ENCODE measurements around the gene MAP4K2. TPM values are rescaled to one million over a fixed set of nuclear protein-coding genes. Genes with fewer than 3 reads are reported as not detected.

Gene MAP4K2
- total RNA-seq, 1 experiment from 2014 or later, result 46.5 TPM

- no peaks in the 10 kb centered on the region for H3K27me3 ChIP-seq (replicated peaks; ENCODE audit: insufficient read depth, low read depth, low read length, poor library complexity)
- no peak for DNase-seq (ENCODE audit: low spot score)
- H3K9me3 ChIP-seq (ENCODE audit: low read depth, low read length, poor library complexity, severe bottlenecking), result no peaks in the 10 kb centered on the region
- ChIA-PET CTCF (no interaction called here), POLR2A (ENCODE audit: low non-redundant PET) (no interaction called here)
- intact Hi-C loops (cut with micrococcal nuclease; ENCODE audit: unreplicated experiment), result no loop called here
- H3K36me3 ChIP-seq (ENCODE audit: insufficient read depth, low read length, poor library complexity, severe bottlenecking), result no peaks in the 10 kb centered on the region
- peaks cover 13% of the 10 kb centered on the region for H3K4me1 ChIP-seq (ENCODE audit: insufficient read depth, low read length, poor library complexity, severe bottlenecking)
- TF ChIP-seq EZH2 (IDR thresholded peaks at IDR 0.05; ENCODE audit: borderline replicate concordance, low read depth, low read length, poor library complexity, severe bottlenecking) (no peak), CTCF (conservative IDR thresholded peaks at IDR 0.05; ENCODE audit: low read depth, low read length) (no peak)
- no peak overlapping the region for H3K4me3 ChIP-seq (ENCODE audit: low read depth, low read length, poor library complexity, severe bottlenecking)
- H3K27ac ChIP-seq (ENCODE audit: low read depth, low read length, poor library complexity, severe bottlenecking), result no peak overlapping the region
- BruUV-seq (replicated peaks), result no TSS peak
These were observed 36.3 kb upstream of the MAP4K2 start for GRCh38 chr11:64839335-64839734.

- no peak for DNase-seq (ENCODE audit: low spot score)
- TF ChIP-seq CTCF (conservative IDR thresholded peaks at IDR 0.05; ENCODE audit: low read depth, low read length), result no peak
- ChIA-PET CTCF (no interaction called here), POLR2A (ENCODE audit: low non-redundant PET) (no interaction called here)
- Histone ChIP-seq H3K4me1 (ENCODE audit: insufficient read depth, low read length, poor library complexity, severe bottlenecking) (peaks cover 10% of the 10 kb centered on the region), H3K27me3 (replicated peaks; ENCODE audit: insufficient read depth, low read depth, low read length, poor library complexity) (no peaks in the 10 kb centered on the region), H3K9me3 (ENCODE audit: low read depth, low read length, poor library complexity, severe bottlenecking) (no peaks in the 10 kb centered on the region), H3K27ac (ENCODE audit: low read depth, low read length, poor library complexity, severe bottlenecking) (no peak overlapping the region), H3K4me3 (ENCODE audit: low read depth, low read length, poor library complexity, severe bottlenecking) (no peak overlapping the region), H3K36me3 (ENCODE audit: insufficient read depth, low read length, poor library complexity, severe bottlenecking) (no peaks in the 10 kb centered on the region)
- BruUV-seq (replicated peaks), result no TSS peak
- intact Hi-C loops (cut with micrococcal nuclease; ENCODE audit: unreplicated experiment), result no loop called here
These were observed 35.8 kb upstream of the MAP4K2 start for GRCh38 chr11:64838600-64839334.

GRCh38 chr11:64837887-64838351 is 34.9 kb upstream of the MAP4K2 start:
- no TSS peak for BruUV-seq (replicated peaks)
- DNase-seq (ENCODE audit: low spot score), result no peak
- Histone ChIP-seq H3K9me3 (ENCODE audit: low read depth, low read length, poor library complexity, severe bottlenecking) (no peaks in the 10 kb centered on the region), H3K36me3 (ENCODE audit: insufficient read depth, low read length, poor library complexity, severe bottlenecking) (no peaks in the 10 kb centered on the region), H3K4me1 (ENCODE audit: insufficient read depth, low read length, poor library complexity, severe bottlenecking) (peaks cover 2% of the 10 kb centered on the region), H3K27me3 (replicated peaks; ENCODE audit: insufficient read depth, low read depth, low read length, poor library complexity) (no peaks in the 10 kb centered on the region), H3K27ac (ENCODE audit: low read depth, low read length, poor library complexity, severe bottlenecking) (no peak overlapping the region), H3K4me3 (ENCODE audit: low read depth, low read length, poor library complexity, severe bottlenecking) (no peak overlapping the region)
- TF ChIP-seq EZH2 (IDR thresholded peaks at IDR 0.05; ENCODE audit: borderline replicate concordance, low read depth, low read length, poor library complexity, severe bottlenecking) (no peak), CTCF (conservative IDR thresholded peaks at IDR 0.05; ENCODE audit: low read depth, low read length) (no peak)
- POLR2A ChIA-PET (ENCODE audit: low non-redundant PET), result no interaction called here
- CTCF ChIA-PET, result no interaction called here
- intact Hi-C loops (cut with micrococcal nuclease; ENCODE audit: unreplicated experiment), result no loop called here
